Erythroblast (primary cell): ENCODE measurements around the gene DNAJC17.

Experiments used
- GATA1 ChIP-seq: IDR thresholded peaks from 2 replicates; pipeline ENCODE4 v1.6.1; 2011; ENCODE audit warnings: low read depth, mild to moderate bottlenecking, control low read depth, low read length, moderate library complexity
- POLR2A ChIP-seq: IDR thresholded peaks from 2 replicates; pipeline ENCODE4 v1.6.1; 2011; ENCODE audit warnings: mild to moderate bottlenecking, low read length

- no peak for TF ChIP-seq POLR2A
- TF ChIP-seq GATA1, result no peak
These were observed 31.5 kb upstream of the DNAJC17 start for GRCh38 chr15:40838756-40839155.
